Gastroesophageal sphincter (tissue), 3 donors: ENCODE measurements around the gene COL11A1.

Experiments
- POLR2A ChIP-seq, 2 donors: fragments of 450-650 bp; IDR thresholded peaks; one replicate each; pipeline ENCODE4 v1.6.1; 2017; ENCODE audit warnings: antibody characterized with exemption in 2 of 2, mild to moderate bottlenecking in 2 of 2, moderate library complexity in 1 of 2
- TF ChIP-seq, protein P1 (sequence below), 4 experiments: fragments of 200-600 bp in 2 of 4; fragments of 450-650 bp in 2 of 4; sonication (generic) in 1 of 4; IDR thresholded peaks; one replicate each; pipeline ENCODE4 v1.5.1; 2017 to 2019; ENCODE audit warnings: antibody characterized with exemption in 4 of 4, mild to moderate bottlenecking in 2 of 4, moderate library complexity in 2 of 4

DNA sequence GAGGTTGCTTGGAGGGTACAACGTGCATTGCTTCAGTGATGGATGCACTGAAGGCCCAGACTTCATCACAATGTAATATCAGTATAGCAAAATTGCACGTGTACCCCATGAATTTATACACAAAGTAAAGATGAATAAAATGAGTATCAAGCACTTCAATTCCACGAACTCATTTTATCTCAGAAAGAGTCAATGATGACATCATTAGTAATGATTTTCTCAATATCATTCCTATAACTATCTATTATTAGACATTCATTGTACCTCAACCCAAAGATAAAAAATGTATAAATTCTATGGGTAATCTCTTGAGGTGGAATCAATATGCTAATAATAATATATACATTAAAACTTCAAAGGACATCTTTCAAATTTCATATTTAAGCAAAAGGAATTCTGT, 208.4 kb downstream of the COL11A1 start:
- TF ChIP-seq, protein P1, sequence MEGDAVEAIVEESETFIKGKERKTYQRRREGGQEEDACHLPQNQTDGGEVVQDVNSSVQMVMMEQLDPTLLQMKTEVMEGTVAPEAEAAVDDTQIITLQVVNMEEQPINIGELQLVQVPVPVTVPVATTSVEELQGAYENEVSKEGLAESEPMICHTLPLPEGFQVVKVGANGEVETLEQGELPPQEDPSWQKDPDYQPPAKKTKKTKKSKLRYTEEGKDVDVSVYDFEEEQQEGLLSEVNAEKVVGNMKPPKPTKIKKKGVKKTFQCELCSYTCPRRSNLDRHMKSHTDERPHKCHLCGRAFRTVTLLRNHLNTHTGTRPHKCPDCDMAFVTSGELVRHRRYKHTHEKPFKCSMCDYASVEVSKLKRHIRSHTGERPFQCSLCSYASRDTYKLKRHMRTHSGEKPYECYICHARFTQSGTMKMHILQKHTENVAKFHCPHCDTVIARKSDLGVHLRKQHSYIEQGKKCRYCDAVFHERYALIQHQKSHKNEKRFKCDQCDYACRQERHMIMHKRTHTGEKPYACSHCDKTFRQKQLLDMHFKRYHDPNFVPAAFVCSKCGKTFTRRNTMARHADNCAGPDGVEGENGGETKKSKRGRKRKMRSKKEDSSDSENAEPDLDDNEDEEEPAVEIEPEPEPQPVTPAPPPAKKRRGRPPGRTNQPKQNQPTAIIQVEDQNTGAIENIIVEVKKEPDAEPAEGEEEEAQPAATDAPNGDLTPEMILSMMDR (IDR thresholded peaks at IDR 0.05) = no peak
- no peak for TF ChIP-seq POLR2A (IDR thresholded peaks at IDR 0.05)
